ENCODE measurements around the gene SFI1. TPM values are rescaled to one million over a fixed set of nuclear protein-coding genes. Genes with fewer than 3 reads are reported as not detected.

Gene SFI1
- total RNA-seq, 5 donors from 2014 or later (not counting 1 experiment from before 2014, with no cell fraction given): 284 to 383 (median 304) TPM

DNA sequence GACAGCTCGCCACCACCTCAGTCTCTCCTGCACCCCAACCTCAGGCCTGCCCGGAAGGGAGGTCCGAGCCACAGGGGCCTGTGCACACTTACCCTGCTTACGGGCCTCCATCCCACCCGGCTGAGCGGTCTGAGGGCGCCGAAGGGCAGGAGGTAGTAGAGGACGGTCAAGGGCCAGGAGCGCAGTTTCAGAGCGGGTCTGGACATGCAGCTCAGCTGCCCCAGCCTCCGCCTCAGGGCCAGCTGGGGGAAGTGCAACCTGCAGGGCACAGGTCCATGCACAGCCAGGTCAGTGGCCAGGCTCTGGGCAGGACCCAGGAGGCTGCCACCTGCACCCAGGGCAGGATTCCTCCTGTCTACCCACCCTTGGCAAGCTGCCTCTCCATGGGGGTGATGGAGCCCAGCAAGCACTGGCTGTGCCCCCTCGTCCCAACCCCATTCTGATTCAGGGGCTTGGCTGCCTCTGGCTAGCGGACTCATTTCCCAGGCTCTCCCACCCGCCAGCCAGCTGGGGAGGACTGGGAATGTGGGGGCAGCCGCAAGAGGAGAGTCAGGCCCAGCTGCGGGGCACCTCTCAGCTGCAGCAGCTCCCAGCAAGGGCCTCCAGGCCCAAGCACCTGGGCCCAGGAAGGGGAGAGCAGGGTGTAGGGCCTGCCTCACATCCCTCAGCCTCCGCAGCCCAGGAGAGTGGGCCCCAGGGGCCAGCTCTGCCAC is 127.4 kb downstream of the SFI1 start:
- no peak overlapping the region for H3K4me3 ChIP-seq (ENCODE audit: control insufficient read depth in 1 of 2, extremely low read depth in 1 of 2, low read length in 1 of 2)
- 95% methylated on average over 17 of the region's 18 CpGs for WGBS (ENCODE audit: insufficient coverage)
- peaks cover 4 to 40% of the 10 kb centered on the region in 2 experiments for H3K4me1 ChIP-seq (ENCODE audit: control insufficient read depth in 1 of 2, extremely low read depth in 1 of 2, insufficient read depth in 2 of 2, low read length in 2 of 2)
- DNase-seq (no peak), ATAC-seq (replicated peaks in 1 of 4) (no peak)
- H3K9me3 ChIP-seq: no peaks in the 10 kb centered on the region
- H3K36me3 ChIP-seq (ENCODE audit: control insufficient read depth in 2 of 2, extremely low read depth in 1 of 2, insufficient read depth in 1 of 2, low read length in 1 of 2): peaks cover 12 to 18% of the 10 kb centered on the region in 2 donors
- ChIA-PET CTCF (interaction anchor here in 1 of 2 donors (0.6 to 0.7 kb wide), 2 partner anchors 48 to 166 kb away, joined by 4 to 8 read pairs; no protein-coding TSS in a partner anchor), POLR2A (no interaction called here)
- Mint-ChIP-seq H3K9me3 (no peaks in the 10 kb centered on the region), H3K27ac (no peak overlapping the region), H3K36me3 (peaks cover 17% of the 10 kb centered on the region), H3K4me1 (peaks cover 33 to 41% (median 35%) of the 10 kb centered on the region in 3 donors), H3K27me3 (no peaks in the 10 kb centered on the region), H3K4me3 (no peak overlapping the region)
- no peak overlapping the region for H3K27ac ChIP-seq (ENCODE audit: low read length)
- H3K27me3 ChIP-seq (replicated peaks in 1 of 2; ENCODE audit: control insufficient read depth in 2 of 2, extremely low read depth in 1 of 2, insufficient read depth in 2 of 2, low read length in 1 of 2): no peaks in the 10 kb centered on the region

DNA sequence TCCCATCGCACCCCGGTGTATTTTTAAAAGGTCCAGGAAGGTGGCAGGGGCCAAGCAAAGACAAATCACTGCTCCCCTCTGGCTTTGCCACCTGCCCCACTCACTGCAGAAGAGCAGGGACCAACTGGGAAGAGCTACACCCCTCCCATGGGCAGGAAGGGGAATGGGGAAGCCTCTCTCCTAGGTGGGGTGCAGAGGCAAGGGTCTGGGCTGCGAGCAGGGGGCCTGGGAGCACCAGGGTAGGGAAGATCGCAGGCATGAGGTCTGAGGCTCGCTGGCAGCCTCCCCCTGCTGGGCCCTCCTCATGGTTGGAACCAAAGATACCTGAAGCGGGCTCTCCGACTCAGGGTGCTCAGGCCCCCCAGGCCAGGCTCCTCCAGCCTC is 128.9 kb downstream of the SFI1 start:
- 98% methylated on average over 4 of the region's 7 CpGs for WGBS (ENCODE audit: insufficient coverage)
- DNase-seq: no peak
- ChIA-PET CTCF (no interaction called here), POLR2A (no interaction called here)
- no peak for ATAC-seq (replicated peaks in 1 of 4)
- peaks cover 7% of the 10 kb centered on the region in 2 donors for H3K36me3 ChIP-seq (ENCODE audit: control insufficient read depth in 2 of 2, extremely low read depth in 1 of 2, insufficient read depth in 1 of 2, low read length in 1 of 2)
- no peaks in the 10 kb centered on the region for H3K27me3 Mint-ChIP-seq
- no peak overlapping the region for H3K4me3 ChIP-seq (ENCODE audit: control insufficient read depth in 1 of 2, extremely low read depth in 1 of 2, low read length in 1 of 2)
- H3K27ac Mint-ChIP-seq: peak overlapping the region; percentile 57 to 71
- H3K4me1 ChIP-seq (ENCODE audit: control insufficient read depth in 1 of 2, extremely low read depth in 1 of 2, insufficient read depth in 2 of 2, low read length in 2 of 2): peaks cover 11 to 54% of the 10 kb centered on the region in 2 experiments
- H3K9me3 ChIP-seq: no peaks in the 10 kb centered on the region
- H3K27me3 ChIP-seq (replicated peaks in 1 of 2; ENCODE audit: control insufficient read depth in 2 of 2, extremely low read depth in 1 of 2, insufficient read depth in 2 of 2, low read length in 1 of 2): no peaks in the 10 kb centered on the region
- peaks cover 42 to 52% (median 45%) of the 10 kb centered on the region in 3 donors for H3K4me1 Mint-ChIP-seq
- H3K9me3 Mint-ChIP-seq: no peaks in the 10 kb centered on the region
- H3K4me3 Mint-ChIP-seq: no peak overlapping the region
- peaks cover 5% of the 10 kb centered on the region for H3K36me3 Mint-ChIP-seq
- no peak overlapping the region for H3K27ac ChIP-seq (ENCODE audit: low read length)

DNA sequence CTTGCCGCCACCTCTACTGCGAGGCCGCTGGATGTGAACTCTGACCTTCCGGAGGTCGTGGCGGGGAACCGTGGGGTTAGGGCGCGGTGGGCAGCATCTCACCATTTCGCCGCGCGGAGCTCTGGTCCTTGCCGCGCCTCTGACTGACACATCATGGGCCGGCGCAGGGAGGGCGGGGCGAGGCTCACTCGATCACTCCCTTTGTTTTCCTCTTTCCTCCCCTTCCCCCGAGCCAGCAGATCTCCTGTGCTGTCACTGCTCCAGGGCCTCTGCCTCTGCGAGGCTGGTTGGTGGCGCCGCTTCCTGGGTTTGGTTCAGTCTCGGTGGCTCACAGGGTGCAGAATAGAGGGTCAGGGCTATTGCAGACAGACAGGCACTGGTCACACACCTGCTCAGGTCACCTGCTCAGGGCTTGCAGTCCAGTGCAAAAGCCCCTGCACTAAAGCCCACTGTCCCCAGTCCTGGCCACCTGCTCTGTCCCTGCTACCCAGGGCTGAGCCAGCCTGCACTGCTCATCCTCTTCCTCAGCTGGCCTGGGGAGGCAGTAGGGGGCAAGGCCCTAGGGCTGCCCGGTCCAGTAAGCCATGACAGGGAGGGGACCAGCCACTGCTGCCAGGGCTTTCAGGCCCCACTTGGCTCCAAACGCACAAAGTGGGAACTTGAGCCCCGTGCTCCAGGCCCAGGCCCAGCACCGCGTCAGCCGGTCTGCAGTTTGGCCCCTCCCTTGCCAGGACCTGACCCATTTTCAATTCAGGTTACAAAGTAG is 129.5 kb downstream of the SFI1 start:
- H3K27me3 Mint-ChIP-seq: no peaks in the 10 kb centered on the region
- POLR2A ChIA-PET: no interaction called here
- Histone ChIP-seq H3K27ac (ENCODE audit: low read length) (no peak overlapping the region), H3K9me3 (no peaks in the 10 kb centered on the region), H3K27me3 (replicated peaks in 1 of 2; ENCODE audit: control insufficient read depth in 2 of 2, extremely low read depth in 1 of 2, insufficient read depth in 2 of 2, low read length in 1 of 2) (no peaks in the 10 kb centered on the region), H3K4me3 (ENCODE audit: control insufficient read depth in 1 of 2, extremely low read depth in 1 of 2, low read length in 1 of 2) (no peak overlapping the region), H3K4me1 (ENCODE audit: control insufficient read depth in 1 of 2, extremely low read depth in 1 of 2, insufficient read depth in 2 of 2, low read length in 2 of 2) (peaks cover 12 to 59% of the 10 kb centered on the region in 2 experiments), H3K36me3 (ENCODE audit: control insufficient read depth in 2 of 2, extremely low read depth in 1 of 2, insufficient read depth in 1 of 2, low read length in 1 of 2) (peaks cover under 1 to 5% of the 10 kb centered on the region in 2 donors)
- ATAC-seq (replicated peaks in 1 of 4): no peak
- no peak for DNase-seq
- peak overlapping the region; percentile 67 to 77 for H3K27ac Mint-ChIP-seq
- WGBS (ENCODE audit: insufficient coverage): 94% methylated on average over 24 of the region's 31 CpGs
- H3K4me1 Mint-ChIP-seq: peaks cover 42 to 54% (median 47%) of the 10 kb centered on the region in 3 donors
- no peaks in the 10 kb centered on the region for H3K36me3 Mint-ChIP-seq
- CTCF ChIA-PET: no interaction called here
- no peaks in the 10 kb centered on the region for H3K9me3 Mint-ChIP-seq
- H3K4me3 Mint-ChIP-seq: no peak overlapping the region

DNA sequence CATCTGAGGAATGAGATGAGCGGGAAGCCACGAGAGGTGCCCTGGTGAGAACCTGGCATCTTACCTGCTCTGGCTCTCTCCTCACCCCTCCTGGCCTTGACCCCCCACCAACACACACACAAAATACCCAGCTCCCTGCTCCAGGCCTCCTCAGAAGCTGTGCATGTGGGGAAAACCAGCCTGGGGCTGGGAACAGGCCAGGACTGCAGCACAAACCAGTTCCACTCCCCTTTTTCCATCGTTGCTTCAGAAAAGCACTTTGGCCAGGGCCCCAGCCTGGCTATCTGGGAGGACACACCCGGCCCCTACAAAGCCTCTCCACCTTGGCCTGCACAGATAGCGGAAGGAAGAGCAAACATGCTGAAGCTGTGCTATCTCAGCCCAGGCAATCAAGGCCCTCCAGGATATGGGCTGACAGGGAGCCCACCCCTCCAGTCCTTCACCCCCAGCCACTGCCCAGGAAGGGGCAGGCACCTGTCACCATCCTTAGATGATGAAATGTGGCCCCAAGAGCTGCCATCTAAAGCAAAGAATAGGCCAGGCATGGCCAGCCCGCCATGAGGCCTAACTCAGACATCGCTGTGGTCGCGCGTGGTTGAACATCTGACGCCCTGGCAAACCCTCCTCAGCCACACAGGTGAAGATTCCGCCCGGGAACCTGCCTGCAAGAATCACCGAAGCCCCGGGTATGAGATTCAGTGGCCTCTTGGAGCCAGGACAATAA is 130.3 kb downstream of the SFI1 start:
- POLR2A ChIA-PET: no interaction called here
- H3K27me3 ChIP-seq (replicated peaks in 1 of 2; ENCODE audit: control insufficient read depth in 2 of 2, extremely low read depth in 1 of 2, insufficient read depth in 2 of 2, low read length in 1 of 2): no peaks in the 10 kb centered on the region
- H3K27ac ChIP-seq (ENCODE audit: low read length): no peak overlapping the region
- CTCF ChIA-PET: no interaction called here
- peak overlapping the region; percentile 71 to 77 for H3K27ac Mint-ChIP-seq
- peaks cover 15 to 67% of the 10 kb centered on the region in 2 experiments for H3K4me1 ChIP-seq (ENCODE audit: control insufficient read depth in 1 of 2, extremely low read depth in 1 of 2, insufficient read depth in 2 of 2, low read length in 2 of 2)
- H3K36me3 Mint-ChIP-seq: no peaks in the 10 kb centered on the region
- no peaks in the 10 kb centered on the region for H3K27me3 Mint-ChIP-seq
- no peak overlapping the region for H3K4me3 ChIP-seq (ENCODE audit: control insufficient read depth in 1 of 2, extremely low read depth in 1 of 2, low read length in 1 of 2)
- 75% methylated on average over 9 of the region's 15 CpGs for WGBS (ENCODE audit: insufficient coverage)
- DNase-seq (no peak), ATAC-seq (replicated peaks in 1 of 4) (no peak)
- H3K36me3 ChIP-seq (ENCODE audit: control insufficient read depth in 2 of 2, extremely low read depth in 1 of 2, insufficient read depth in 1 of 2, low read length in 1 of 2): peaks cover 0 to 5% of the 10 kb centered on the region in 2 donors
- H3K4me1 Mint-ChIP-seq: peaks cover 48 to 59% (median 54%) of the 10 kb centered on the region in 3 donors
- H3K9me3 ChIP-seq: no peaks in the 10 kb centered on the region
- no peak overlapping the region for H3K4me3 Mint-ChIP-seq
- H3K9me3 Mint-ChIP-seq: no peaks in the 10 kb centered on the region

DNA sequence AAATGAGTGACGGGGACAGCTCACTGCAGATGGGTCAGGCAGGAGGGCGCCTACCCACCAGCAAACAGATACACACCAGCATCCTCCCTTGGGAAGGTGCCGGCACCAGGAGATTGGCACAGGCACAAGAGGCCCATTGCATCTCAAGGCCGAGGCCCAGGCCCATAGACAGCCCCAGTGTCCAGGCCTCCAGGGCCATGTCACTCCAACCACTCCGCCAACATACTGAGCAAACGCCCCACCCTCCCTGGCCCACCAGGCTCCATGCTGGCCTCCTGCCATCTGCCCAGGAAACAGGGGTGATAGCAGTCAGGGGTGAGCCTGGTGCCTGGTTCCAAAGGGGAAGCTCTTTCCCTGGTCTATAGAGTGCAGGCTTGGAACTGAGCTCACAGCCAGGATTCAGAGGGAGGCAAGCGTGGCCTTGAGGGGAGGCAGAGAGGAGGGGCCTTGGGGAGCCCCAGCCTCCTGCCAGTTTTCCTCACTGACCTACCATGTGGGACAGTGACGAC is 130.9 kb downstream of the SFI1 start:
- DNase-seq: no peak
- no peaks in the 10 kb centered on the region for H3K36me3 Mint-ChIP-seq
- H3K4me1 ChIP-seq (ENCODE audit: control insufficient read depth in 1 of 2, extremely low read depth in 1 of 2, insufficient read depth in 2 of 2, low read length in 2 of 2): peaks cover 15 to 66% of the 10 kb centered on the region in 2 experiments
- H3K9me3 Mint-ChIP-seq: no peaks in the 10 kb centered on the region
- peaks cover 53 to 57% (median 53%) of the 10 kb centered on the region in 3 donors for H3K4me1 Mint-ChIP-seq
- H3K27me3 Mint-ChIP-seq: no peaks in the 10 kb centered on the region
- peak overlapping the region in 1 of 3 donors; percentile 82 for H3K4me3 Mint-ChIP-seq
- 89% methylated on average over 4 of the region's 8 CpGs for WGBS (ENCODE audit: insufficient coverage)
- ChIA-PET POLR2A (no interaction called here), CTCF (no interaction called here)
- no peaks in the 10 kb centered on the region for H3K9me3 ChIP-seq
- ATAC-seq (replicated peaks in 1 of 4): no peak
- H3K27ac ChIP-seq (ENCODE audit: low read length): peak overlapping the region; percentile 44
- H3K27me3 ChIP-seq (replicated peaks in 1 of 2; ENCODE audit: control insufficient read depth in 2 of 2, extremely low read depth in 1 of 2, insufficient read depth in 2 of 2, low read length in 1 of 2): no peaks in the 10 kb centered on the region
- H3K27ac Mint-ChIP-seq: peak overlapping the region; percentile 81 to 84
- peaks cover 0 to 3% of the 10 kb centered on the region in 2 donors for H3K36me3 ChIP-seq (ENCODE audit: control insufficient read depth in 2 of 2, extremely low read depth in 1 of 2, insufficient read depth in 1 of 2, low read length in 1 of 2)
- H3K4me3 ChIP-seq (ENCODE audit: control insufficient read depth in 1 of 2, extremely low read depth in 1 of 2, low read length in 1 of 2): no peak overlapping the region

DNA sequence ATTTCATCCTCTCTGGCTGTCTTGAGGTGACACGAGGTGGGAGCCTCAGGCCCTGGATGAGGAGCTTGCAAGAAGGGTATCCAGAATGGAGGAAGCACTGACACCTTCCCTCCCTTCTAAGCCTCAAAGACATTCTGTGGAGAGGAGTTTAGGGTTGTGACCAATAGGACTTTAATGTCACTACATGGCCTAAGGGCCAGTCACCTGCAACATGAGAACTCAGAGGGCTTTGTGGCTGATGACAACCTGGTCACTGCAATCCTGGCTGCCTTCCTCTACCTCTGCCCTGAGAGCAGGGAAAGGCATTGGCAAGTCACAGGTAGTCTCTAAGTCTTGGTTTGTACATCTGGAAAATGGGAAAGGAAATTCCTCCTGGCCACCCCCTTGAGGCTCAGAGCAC is 132.0 kb downstream of the SFI1 start:
- Mint-ChIP-seq H3K4me3 (peak overlapping the region in 1 of 3 donors; percentile 82), H3K27ac (peak overlapping the region; percentile 81 to 84), H3K9me3 (no peaks in the 10 kb centered on the region), H3K27me3 (no peaks in the 10 kb centered on the region), H3K36me3 (no peaks in the 10 kb centered on the region), H3K4me1 (peaks cover 50 to 57% (median 53%) of the 10 kb centered on the region in 3 donors)
- DNase-seq: no peak
- ChIA-PET CTCF (no interaction called here), POLR2A (no interaction called here)
- Histone ChIP-seq H3K27me3 (replicated peaks in 1 of 2; ENCODE audit: control insufficient read depth in 2 of 2, extremely low read depth in 1 of 2, insufficient read depth in 2 of 2, low read length in 1 of 2) (no peaks in the 10 kb centered on the region), H3K4me3 (ENCODE audit: control insufficient read depth in 1 of 2, extremely low read depth in 1 of 2, low read length in 1 of 2) (no peak overlapping the region), H3K9me3 (no peaks in the 10 kb centered on the region), H3K36me3 (ENCODE audit: control insufficient read depth in 2 of 2, extremely low read depth in 1 of 2, insufficient read depth in 1 of 2, low read length in 1 of 2) (no peaks in the 10 kb centered on the region), H3K27ac (ENCODE audit: low read length) (peak overlapping the region; percentile 7), H3K4me1 (ENCODE audit: control insufficient read depth in 1 of 2, extremely low read depth in 1 of 2, insufficient read depth in 2 of 2, low read length in 2 of 2) (peaks cover 15 to 63% of the 10 kb centered on the region in 2 experiments)
- WGBS (ENCODE audit: insufficient coverage): no CpG with 5 or more reads among the region's 1 CpG
- no peak for ATAC-seq (replicated peaks in 1 of 4)

Measured in T-cell (primary cell).